Measurements from ENCODE around the gene SAT2. TPM values are rescaled to one million over a fixed set of nuclear protein-coding genes. Genes with fewer than 3 reads are reported as not detected.

Gene SAT2
- total and polyA plus RNA-seq, 2 experiments from 2014 or later: 56.7 to 69.4 TPM

DNA sequence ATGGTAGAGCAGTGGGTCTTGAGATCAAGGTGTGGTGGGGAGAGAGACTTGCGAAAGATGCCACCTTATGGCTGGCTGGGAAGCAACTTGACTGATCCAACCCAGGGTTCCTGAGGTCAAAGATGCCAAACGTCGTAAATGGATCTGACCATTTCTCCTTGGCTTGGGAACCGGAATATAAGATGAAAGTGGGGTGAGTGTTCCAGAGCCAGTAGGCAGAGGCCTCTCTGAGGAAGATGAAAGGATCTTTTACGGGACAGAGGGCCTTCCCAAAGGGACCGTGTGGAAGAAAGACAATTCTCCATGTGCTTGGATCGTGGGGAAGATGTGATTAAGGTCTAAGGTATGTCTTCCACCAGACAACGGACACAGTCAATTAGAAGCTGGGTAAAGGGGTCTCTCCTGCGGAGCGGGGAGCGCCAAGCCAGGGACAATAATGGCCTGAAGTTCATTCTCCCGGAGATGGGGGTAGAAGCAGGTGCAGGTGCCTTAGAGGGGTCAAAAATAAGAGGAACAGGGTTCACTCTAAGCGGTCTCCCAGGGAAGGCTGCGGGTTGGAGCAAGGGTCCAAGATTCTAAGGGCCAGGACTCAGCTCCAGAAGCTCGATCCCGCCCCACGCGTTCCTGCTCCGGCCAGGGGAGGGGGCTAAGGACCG is 13.7 kb downstream of the SAT2 start:
- TF ChIP-seq, protein P1, sequence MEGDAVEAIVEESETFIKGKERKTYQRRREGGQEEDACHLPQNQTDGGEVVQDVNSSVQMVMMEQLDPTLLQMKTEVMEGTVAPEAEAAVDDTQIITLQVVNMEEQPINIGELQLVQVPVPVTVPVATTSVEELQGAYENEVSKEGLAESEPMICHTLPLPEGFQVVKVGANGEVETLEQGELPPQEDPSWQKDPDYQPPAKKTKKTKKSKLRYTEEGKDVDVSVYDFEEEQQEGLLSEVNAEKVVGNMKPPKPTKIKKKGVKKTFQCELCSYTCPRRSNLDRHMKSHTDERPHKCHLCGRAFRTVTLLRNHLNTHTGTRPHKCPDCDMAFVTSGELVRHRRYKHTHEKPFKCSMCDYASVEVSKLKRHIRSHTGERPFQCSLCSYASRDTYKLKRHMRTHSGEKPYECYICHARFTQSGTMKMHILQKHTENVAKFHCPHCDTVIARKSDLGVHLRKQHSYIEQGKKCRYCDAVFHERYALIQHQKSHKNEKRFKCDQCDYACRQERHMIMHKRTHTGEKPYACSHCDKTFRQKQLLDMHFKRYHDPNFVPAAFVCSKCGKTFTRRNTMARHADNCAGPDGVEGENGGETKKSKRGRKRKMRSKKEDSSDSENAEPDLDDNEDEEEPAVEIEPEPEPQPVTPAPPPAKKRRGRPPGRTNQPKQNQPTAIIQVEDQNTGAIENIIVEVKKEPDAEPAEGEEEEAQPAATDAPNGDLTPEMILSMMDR (conservative IDR thresholded peaks at IDR 0.05; ENCODE audit: low read depth in 2 of 2): peak in 1 of 2 experiments; percentile 20; a peak in 1 of 4 replicates
- no peak for TF ChIP-seq STAT1 (IDR thresholded peaks at IDR 0.05; ENCODE audit: unreplicated experiment)
- peak overlapping the region; percentile 97 for H3K4me2 ChIP-seq
- peak overlapping the region; percentile 80 for H3K4me3 Mint-ChIP-seq
- no peaks in the 10 kb centered on the region for H3K9me2 ChIP-seq (ENCODE audit: insufficient read depth)
- H3K27me3 Mint-ChIP-seq (ENCODE audit: insufficient read depth, low read depth, poor library complexity): peaks cover 11% of the 10 kb centered on the region
- H3K27ac Mint-ChIP-seq: peak overlapping the region; percentile 18
- H3F3A ChIP-seq (replicated peaks; ENCODE audit: low read depth): peaks cover 23% of the 10 kb centered on the region; the same call in 1 of the 2 replicates
- peaks cover 14% of the 10 kb centered on the region for H3K36me3 Mint-ChIP-seq (ENCODE audit: low read depth)
- peaks cover 35% of the 10 kb centered on the region for H4K20me1 ChIP-seq (replicated peaks; ENCODE audit: insufficient read depth)
- H2AFZ ChIP-seq: peak overlapping the region; percentile 28; the same call in 1 of the 2 replicates
- no peaks in the 10 kb centered on the region; the same call in 2 of the 3 replicates for H3K9me3 Mint-ChIP-seq
- DNase-seq (ENCODE audit: low spot score) (peak; percentile 17), ATAC-seq (no peak; the same call in 2 of the 3 replicates)
- peaks cover 17% of the 10 kb centered on the region for H3K4me1 Mint-ChIP-seq
- H3K4me3 ChIP-seq: peak overlapping the region; percentile 90
- 0 out of 2 replicates have a peak overlapping the region, but pooled peaks have one; percentile 50 for H3K27ac ChIP-seq (ENCODE audit: low read depth)
- H3K79me2 ChIP-seq (replicated peaks; ENCODE audit: insufficient read depth): peaks cover 49% of the 10 kb centered on the region
- H3K36me3 ChIP-seq (ENCODE audit: insufficient read depth): no peaks in the 10 kb centered on the region
- H3K27me3 ChIP-seq (ENCODE audit: insufficient read depth): no peaks in the 10 kb centered on the region; the same call in 1 of the 2 replicates
- H3K4me1 ChIP-seq (ENCODE audit: insufficient read depth): peaks cover 26% of the 10 kb centered on the region

DNA sequence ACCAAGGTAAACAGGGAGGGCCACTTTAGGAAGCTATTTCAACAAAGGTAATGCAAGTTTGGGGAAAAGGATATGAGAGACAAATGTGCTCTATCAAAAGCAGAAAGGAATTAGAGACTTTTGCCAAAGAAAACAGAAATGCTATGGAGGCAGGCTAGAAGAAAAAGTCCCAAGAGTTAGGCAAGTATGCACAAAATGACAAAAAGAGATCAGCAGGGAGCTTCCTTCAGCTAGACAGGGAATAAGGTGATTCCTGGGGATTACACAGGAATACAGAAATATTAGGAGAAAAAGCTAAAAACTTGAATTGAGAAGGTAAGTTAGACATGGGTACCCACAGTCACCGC is 15.4 kb downstream of the SAT2 start:
- Histone ChIP-seq H3K9me2 (ENCODE audit: insufficient read depth) (no peaks in the 10 kb centered on the region), H4K20me1 (replicated peaks; ENCODE audit: insufficient read depth) (peaks cover 35% of the 10 kb centered on the region), H3F3A (replicated peaks; ENCODE audit: low read depth) (peaks cover 23% of the 10 kb centered on the region; the same call in 1 of the 2 replicates), H3K79me2 (replicated peaks; ENCODE audit: insufficient read depth) (peaks cover 57% of the 10 kb centered on the region), H3K4me3 (0 out of 2 replicates have a peak overlapping the region, but pooled peaks have one; percentile 11), H3K4me2 (0 out of 2 replicates have a peak overlapping the region, but pooled peaks have one; percentile 43), H3K36me3 (ENCODE audit: insufficient read depth) (no peaks in the 10 kb centered on the region), H2AFZ (no peak overlapping the region), H3K27me3 (ENCODE audit: insufficient read depth) (no peaks in the 10 kb centered on the region; the same call in 1 of the 2 replicates), H3K27ac (ENCODE audit: low read depth) (no peak overlapping the region), H3K4me1 (ENCODE audit: insufficient read depth) (peaks cover 26% of the 10 kb centered on the region)
- Mint-ChIP-seq H3K27ac (no peak overlapping the region), H3K9me3 (no peaks in the 10 kb centered on the region; the same call in 2 of the 3 replicates), H3K36me3 (ENCODE audit: low read depth) (peaks cover 14% of the 10 kb centered on the region), H3K4me3 (peak overlapping the region; percentile 47), H3K4me1 (peaks cover 17% of the 10 kb centered on the region), H3K27me3 (ENCODE audit: insufficient read depth, low read depth, poor library complexity) (peaks cover 11% of the 10 kb centered on the region)
- ATAC-seq: no peak
- no peak for DNase-seq (ENCODE audit: low spot score)
- TF ChIP-seq EZH2 (IDR thresholded peaks at IDR 0.05; ENCODE audit: low read depth, unreplicated experiment) (no peak), CREB1 (CRISPR knock-in tag; IDR thresholded peaks at IDR 0.05; ENCODE audit: low read depth) (no peak), STAT1 (IDR thresholded peaks at IDR 0.05; ENCODE audit: unreplicated experiment) (no peak), NANOG (IDR thresholded peaks at IDR 0.05; ENCODE audit: borderline replicate concordance) (no peak), ZNF331 (CRISPR knock-in tag; IDR thresholded peaks at IDR 0.05; ENCODE audit: low read depth) (no peak), ZNF114 (CRISPR knock-in tag; IDR thresholded peaks at IDR 0.05) (no peak)
- TF ChIP-seq, protein P2, sequence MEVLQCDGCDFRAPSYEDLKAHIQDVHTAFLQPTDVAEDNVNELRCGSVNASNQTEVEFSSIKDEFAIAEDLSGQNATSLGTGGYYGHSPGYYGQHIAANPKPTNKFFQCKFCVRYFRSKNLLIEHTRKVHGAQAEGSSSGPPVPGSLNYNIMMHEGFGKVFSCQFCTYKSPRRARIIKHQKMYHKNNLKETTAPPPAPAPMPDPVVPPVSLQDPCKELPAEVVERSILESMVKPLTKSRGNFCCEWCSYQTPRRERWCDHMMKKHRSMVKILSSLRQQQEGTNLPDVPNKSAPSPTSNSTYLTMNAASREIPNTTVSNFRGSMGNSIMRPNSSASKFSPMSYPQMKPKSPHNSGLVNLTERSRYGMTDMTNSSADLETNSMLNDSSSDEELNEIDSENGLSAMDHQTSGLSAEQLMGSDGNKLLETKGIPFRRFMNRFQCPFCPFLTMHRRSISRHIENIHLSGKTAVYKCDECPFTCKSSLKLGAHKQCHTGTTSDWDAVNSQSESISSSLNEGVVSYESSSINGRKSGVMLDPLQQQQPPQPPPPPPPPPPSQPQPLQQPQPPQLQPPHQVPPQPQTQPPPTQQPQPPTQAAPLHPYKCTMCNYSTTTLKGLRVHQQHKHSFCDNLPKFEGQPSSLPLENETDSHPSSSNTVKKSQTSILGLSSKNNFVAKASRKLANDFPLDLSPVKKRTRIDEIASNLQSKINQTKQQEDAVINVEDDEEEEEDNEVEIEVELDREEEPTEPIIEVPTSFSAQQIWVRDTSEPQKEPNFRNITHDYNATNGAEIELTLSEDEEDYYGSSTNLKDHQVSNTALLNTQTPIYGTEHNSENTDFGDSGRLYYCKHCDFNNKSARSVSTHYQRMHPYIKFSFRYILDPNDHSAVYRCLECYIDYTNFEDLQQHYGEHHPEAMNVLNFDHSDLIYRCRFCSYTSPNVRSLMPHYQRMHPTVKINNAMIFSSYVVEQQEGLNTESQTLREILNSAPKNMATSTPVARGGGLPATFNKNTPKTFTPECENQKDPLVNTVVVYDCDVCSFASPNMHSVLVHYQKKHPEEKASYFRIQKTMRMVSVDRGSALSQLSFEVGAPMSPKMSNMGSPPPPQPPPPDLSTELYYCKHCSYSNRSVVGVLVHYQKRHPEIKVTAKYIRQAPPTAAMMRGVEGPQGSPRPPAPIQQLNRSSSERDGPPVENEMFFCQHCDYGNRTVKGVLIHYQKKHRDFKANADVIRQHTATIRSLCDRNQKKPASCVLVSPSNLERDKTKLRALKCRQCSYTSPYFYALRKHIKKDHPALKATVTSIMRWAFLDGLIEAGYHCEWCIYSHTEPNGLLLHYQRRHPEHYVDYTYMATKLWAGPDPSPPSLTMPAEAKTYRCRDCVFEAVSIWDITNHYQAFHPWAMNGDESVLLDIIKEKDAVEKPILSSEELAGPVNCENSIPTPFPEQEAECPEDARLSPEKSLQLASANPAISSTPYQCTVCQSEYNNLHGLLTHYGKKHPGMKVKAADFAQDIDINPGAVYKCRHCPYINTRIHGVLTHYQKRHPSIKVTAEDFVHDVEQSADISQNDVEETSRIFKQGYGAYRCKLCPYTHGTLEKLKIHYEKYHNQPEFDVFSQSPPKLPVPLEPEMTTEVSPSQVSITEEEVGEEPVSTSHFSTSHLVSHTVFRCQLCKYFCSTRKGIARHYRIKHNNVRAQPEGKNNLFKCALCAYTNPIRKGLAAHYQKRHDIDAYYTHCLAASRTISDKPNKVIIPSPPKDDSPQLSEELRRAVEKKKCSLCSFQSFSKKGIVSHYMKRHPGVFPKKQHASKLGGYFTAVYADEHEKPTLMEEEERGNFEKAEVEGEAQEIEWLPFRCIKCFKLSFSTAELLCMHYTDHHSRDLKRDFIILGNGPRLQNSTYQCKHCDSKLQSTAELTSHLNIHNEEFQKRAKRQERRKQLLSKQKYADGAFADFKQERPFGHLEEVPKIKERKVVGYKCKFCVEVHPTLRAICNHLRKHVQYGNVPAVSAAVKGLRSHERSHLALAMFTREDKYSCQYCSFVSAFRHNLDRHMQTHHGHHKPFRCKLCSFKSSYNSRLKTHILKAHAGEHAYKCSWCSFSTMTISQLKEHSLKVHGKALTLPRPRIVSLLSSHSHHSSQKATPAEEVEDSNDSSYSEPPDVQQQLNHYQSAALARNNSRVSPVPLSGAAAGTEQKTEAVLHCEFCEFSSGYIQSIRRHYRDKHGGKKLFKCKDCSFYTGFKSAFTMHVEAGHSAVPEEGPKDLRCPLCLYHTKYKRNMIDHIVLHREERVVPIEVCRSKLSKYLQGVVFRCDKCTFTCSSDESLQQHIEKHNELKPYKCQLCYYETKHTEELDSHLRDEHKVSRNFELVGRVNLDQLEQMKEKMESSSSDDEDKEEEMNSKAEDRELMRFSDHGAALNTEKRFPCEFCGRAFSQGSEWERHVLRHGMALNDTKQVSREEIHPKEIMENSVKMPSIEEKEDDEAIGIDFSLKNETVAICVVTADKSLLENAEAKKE (CRISPR knock-in tag; IDR thresholded peaks at IDR 0.05): no peak
- TF ChIP-seq, protein P3, sequence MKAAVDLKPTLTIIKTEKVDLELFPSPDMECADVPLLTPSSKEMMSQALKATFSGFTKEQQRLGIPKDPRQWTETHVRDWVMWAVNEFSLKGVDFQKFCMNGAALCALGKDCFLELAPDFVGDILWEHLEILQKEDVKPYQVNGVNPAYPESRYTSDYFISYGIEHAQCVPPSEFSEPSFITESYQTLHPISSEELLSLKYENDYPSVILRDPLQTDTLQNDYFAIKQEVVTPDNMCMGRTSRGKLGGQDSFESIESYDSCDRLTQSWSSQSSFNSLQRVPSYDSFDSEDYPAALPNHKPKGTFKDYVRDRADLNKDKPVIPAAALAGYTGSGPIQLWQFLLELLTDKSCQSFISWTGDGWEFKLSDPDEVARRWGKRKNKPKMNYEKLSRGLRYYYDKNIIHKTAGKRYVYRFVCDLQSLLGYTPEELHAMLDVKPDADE (IDR thresholded peaks at IDR 0.05): no peak

All from GM23338 (cell line).